A549 treated with Hydrocortisone at 1 μM for 4 hours (cell line): ENCODE data around the gene ARL14EP. TPM values are rescaled to one million over a fixed set of nuclear protein-coding genes. Genes with fewer than 3 reads are reported as not detected.

Experiments used
- total RNA-seq: library from RNA; stranded (reverse); fragments of 200-300 nt; extraction: Qiagen RNA extraction; gene quantifications from 5 replicates; pipeline ENCODE4 v1.2.3, GENCODE V29; 2022

The ARL14EP gene
- 12.6 to 14.7 TPM (median 13.7 TPM) in 5 replicates for total RNA-seq

GRCh38 chr11:30322826-30323710, at the start of gene ARL14EP:
Gene ARL14EP (plus strand): TSS chr11:30323104. CDS start chr11:30330949, 7,845 bp downstream.

Other genes starting within 250 kb of the ARL14EP start
- gene FSHB, start 92.1 kb upstream of the ARL14EP start, total RNA-seq: not detected in 5 replicates